T-helper 22 cell (primary cell): Measurements from ENCODE around the gene RC3H2.

Source experiments
- DNase-seq: peaks from one replicate; pipeline ENCODE4 v3.0.0-alpha.2; 2020; ENCODE audit warnings: low read depth

The RC3H2 gene

DNA sequence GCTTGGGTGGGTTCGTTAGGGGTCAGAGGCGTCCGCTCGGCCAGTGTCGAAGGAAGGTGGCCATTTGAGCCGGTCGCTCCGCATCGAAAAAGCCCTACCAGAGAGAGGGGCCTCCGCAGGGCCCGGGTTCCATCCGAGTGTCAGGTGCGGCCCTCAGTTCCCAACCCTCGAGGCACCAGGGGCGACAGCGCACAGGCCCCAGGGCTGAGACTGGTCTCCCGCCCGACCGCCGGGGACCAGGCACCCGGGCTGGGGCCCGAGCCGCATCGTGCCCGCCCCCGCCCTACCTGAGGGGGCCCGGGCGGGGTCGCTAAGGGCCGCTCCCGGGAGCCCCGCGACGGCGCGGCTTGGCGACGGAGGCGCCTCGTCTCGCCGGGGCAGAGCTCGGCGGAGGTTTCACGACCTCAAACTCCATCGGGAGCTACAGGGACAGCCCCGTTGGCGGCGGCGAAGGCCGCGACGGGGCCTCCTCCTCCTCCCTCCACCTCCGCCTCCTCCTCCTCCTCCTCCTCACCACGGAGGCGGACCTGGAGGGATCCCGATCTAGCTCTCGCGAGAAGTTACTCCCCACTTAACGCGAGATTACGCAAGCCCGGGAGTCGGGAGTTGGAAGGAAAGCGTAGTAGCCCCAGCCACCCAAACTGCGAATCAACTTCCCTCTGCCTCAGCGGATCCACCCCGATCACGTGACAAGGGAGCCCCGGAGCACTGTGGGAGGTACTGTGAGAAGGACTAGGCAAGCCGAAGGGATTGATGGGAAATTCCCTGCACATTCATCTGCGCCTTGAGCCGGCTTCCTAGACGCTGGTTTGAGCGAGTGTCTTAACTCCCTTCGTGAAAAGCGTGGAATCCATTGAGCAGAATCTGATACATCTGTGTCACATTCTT lies at the start of gene RC3H2:
RC3H2 (minus strand) TSS at position 537 of the 888 bp plus-strand sequence. CDS start 7,850 bp downstream, outside the sequence.
- DNase-seq = peak; percentile 98

GRCh38 chr9:122954253-122954691 lies 49.1 kb upstream of the RC3H2 start:
- DNase-seq = no peak

DNA sequence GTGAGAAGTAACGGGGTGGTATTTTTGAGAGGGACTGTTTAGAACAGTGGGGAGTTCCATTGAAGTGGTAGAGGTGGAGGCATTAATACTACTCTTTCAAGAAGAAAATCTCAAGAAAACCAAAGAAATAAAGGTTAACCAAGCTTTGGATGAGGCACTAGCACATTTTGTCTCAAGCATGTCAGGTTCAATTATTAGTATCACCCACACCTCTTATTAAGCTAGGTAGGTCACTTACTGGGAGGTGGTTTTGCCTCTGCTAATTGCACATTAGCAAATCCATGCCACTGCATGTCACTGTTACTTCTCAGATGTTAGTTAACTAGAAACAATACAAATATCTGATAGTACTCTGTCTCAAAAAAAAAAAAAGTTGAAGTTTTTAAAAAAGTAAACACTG lies 45.9 kb upstream of the RC3H2 start:
- DNase-seq = no peak

DNA sequence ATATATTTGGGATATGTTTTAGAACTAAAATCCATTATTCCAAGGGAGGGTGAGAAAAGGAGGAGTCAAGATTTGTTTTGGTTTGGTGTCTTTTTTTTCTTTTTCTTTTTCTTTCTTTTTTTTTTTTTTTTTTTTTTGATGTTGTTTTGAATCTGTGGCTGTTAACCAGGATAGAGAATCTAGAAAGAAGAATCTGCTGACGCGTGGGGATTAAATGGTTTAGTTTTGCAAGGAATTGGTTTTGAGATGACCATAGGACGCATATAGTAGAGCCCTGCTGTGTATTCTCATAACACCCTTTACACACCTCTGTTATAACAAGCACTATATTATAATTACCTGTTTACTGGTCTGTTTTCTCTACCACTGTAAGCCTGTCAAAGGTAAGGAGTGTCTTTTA lies 45.1 kb upstream of the RC3H2 start:
- DNase-seq = no peak

DNA sequence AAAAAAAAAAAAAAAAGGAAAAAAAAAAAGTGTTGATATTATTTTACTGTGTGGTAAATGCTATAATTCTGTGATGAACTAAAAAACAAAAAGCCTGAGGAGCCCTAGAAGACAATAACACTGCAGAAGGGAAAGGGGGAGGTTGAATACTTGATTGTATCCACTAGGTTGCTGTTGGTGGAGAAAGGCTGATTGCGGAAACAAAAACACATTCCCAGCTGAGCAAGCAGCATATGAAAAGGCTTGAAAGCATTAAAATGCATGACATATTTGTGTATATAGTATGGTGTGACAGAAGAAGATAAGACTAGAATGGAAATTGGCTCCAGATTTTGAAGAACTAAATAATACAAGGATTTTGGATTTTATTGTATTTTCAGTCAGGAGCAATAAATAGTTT lies 44.5 kb upstream of the RC3H2 start:
- no peak for DNase-seq

DNA sequence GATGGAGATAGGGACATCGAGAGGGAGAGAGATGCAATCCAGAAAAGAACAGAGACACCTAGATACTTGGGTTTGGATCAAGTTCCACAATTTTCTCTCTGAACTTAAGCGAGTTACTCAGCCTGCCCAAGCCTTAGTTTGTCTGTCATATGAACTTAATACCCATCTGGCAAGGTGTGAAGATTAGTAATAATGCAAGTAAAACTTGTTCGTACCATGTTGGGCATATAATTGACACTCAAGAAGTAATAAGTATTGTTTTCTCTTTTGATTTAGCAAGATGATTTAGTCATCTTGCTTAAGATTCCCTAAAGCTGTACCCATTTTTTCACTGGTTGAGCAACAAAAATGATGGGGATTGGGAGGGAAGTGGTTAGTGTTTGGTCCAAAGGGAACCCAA lies 43.2 kb upstream of the RC3H2 start:
- DNase-seq = no peak

GRCh38 chr9:122946461-122947005 lies 41.4 kb upstream of the RC3H2 start:
- no peak for DNase-seq

- no peak for DNase-seq
Observed at GRCh38 chr9:122944960-122945888, 40.1 kb upstream of the RC3H2 start.

DNA sequence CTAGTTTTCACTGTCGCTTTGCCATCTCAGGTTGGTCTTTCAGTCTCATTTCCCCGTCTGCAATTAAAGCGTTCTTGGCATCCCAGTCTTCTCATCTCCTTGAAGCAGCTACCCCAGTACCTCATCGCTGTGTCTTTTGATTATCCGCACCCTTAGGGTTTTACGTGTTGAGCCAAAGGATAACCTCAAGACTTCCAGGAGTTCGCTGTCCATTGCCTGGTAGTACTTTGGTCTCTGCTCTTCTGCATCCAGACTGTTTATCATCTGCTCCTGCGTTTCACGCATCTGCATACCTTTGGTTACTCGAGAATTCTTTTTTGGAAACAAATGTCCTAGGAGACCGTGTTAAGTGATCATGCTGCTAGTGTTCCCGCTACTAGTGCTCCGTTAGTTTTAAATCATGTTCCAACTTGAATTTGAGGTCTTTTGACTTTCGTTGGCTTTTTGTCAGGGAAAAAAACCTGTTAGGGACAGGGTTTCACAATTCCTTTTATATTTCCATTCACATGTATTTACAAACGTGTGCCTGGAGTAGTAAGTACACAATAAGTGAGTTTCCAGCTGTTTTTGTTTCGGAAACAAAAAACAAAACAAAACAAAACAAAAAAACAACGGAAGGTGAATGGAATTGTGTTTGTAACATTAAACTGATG lies 36.5 kb upstream of the RC3H2 start:
- DNase-seq = no peak

DNA sequence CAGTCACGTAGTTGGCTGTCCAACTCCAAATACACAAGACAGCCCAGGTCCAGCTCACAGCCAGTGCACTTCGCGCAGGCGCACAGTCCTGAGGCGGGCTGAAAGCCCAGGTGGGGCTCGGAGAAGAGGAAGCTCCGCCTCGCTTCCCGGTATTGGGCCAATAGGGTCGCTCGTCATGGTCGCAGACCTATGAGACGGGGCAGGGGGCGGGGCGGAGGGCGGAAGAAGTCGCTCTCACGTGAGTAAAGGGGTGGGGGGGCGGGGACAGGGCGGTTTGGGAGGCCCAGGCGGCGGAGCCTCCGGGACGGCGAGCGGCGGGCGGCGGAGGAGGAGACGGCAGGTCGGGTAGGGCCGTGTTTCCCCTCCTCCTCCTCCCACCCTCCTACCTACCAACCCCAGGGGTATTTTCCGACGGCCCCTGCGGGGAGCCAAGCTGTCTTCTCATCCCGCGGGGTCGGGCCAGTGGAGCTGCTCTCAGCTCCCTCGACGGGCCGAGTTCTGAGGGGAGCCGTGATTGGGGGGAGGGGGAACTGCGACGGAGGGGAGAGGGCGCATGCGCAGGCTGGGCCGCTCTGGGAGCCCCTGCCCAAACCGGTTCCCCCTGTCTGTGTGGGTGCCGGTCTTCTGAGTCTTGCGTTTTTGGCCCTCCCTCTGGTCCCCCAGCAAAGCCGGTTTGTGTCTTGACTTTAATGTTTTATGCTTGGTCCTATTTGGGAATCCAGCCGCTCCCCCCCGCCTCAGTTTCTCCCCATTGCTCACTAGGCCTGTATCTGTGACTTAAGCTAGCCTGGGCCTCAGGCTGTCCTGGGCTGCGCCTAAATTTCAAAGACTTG lies 35.8 kb upstream of the RC3H2 start, which contains the start of gene RABGAP1:
RABGAP1 (plus strand) TSS at position 272 of the 833 bp plus-strand sequence. CDS start 16,040 bp downstream, outside the sequence.
- DNase-seq = peak; percentile 98

GRCh38 chr9:122940454-122940748 lies 35.2 kb upstream of the RC3H2 start:
- no peak for DNase-seq

GRCh38 chr9:122939601-122940000 lies 34.4 kb upstream of the RC3H2 start:
- DNase-seq = no peak

GRCh38 chr9:122936883-122937282 lies 31.7 kb upstream of the RC3H2 start:
- no peak for DNase-seq

DNA sequence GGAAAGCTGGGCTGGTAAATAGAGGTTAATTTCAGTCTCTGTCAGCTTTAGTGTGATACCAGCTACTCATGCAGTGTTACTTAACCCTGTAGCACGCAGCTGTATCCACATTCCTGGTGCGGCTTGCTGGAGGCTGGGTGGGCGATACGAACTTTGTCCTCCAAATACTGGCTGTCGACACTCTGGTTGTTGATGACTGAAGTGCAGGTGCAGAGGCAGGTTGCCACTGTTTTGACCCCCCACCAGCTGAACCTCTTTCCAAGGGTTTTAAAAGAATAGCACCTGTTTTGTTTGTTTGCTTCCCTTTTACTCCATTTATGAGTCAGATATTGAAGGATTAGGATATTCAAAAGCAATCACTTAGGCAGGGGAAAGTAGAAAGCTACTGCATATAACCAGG lies 31.3 kb upstream of the RC3H2 start:
- no peak for DNase-seq

- DNase-seq = peak; percentile 87
Observed at GRCh38 chr9:122931226-122932121, 26.3 kb upstream of the RC3H2 start, which contains the start of gene ZBTB26. Gene ZBTB26, minus strand, starts transcription at chr9:122931512. Its CDS starts 11,578 bp downstream, at chr9:122919934.

GRCh38 chr9:122930541-122931225 lies 25.5 kb upstream of the RC3H2 start:
- no peak for DNase-seq

DNA sequence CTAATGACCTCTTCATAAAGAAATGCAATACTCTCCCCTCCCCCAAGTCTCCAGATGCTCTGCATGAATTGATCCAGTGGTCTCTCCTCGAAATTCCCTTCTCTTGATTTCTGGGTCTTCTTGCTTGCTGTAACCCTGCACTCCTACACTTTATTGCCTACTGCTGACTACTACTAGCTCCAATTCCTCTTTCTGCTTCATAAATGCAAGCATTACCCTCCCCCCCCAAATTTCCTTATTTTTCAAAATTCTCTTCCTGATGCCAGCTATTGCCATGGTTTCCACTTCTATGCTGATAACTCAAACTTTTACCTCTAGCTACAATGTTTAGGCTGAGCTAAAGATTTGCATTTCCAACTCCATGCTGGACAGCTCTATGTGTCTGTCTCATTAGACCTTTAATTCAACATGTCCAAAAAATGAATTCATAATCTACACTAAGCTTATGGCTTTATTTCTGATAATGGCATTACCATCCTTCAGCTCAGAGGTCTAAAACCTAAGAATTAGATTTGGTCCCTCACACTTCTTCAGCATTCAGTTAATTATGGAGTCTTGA lies 24.7 kb upstream of the RC3H2 start:
- no peak for DNase-seq

DNA sequence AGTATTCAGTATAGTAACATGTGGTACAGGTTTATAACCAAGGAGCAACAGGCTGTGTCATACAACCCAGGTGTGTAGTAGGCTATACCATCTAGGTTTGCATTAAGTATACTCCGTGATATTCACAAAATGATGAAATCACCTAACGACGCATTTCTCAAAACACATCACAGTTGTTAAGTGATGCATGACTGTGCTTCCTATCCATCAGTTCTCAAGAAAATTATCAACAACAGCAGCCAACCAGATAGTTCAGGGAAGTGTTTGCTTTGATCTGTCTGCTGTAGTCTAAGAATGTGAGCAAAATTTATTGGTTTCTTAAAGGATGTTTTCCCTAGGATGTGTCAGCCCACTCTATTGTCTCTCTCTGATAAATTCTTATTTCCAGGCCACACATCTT lies 18.8 kb upstream of the RC3H2 start:
- DNase-seq = no peak

DNA sequence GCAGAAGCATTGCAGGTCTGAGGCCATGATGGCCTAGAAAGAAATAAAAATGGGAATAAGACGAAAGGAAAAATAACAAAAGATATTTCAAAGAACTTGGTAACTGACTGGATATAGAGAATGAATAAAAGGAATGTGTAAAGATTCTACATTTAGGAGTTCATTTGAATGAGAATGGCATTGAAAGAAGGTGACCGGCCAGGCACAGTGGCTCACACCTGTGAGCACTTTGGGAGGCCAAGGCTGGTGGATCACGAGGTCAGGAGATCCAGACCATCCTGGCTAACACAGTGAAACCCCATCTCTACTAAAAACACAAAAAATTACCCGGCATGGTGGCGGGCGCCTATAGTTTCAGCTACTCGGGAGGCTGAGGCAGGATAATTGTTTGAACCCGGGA lies 17.6 kb upstream of the RC3H2 start:
- DNase-seq = no peak
